ENCODE data around the gene DDX6. TPM values are rescaled to one million over a fixed set of nuclear protein-coding genes. Genes with fewer than 3 reads are reported as not detected.
"Not testable (repeated sequence)": the region's sequence is repeated elsewhere in the genome, so short reads cannot be mapped to it uniquely, and the experiment has no call there.

The DDX6 gene
- total RNA-seq, 1 donor from 2014 or later = 71.0 TPM

GRCh38 chr11:118744046-118744445, 46.9 kb downstream of the DDX6 start:
- DNase-seq (ENCODE audit: low read depth in 2 of 2) = no peak

GRCh38 chr11:118742304-118742703, 48.7 kb downstream of the DDX6 start:
- no peak for DNase-seq (ENCODE audit: low read depth in 2 of 2)

- DNase-seq (ENCODE audit: low read depth in 2 of 2) = no peak
Observed at GRCh38 chr11:118740892-118741291, 50.1 kb downstream of the DDX6 start.

- DNase-seq (ENCODE audit: low read depth in 2 of 2) = no peak
Observed at GRCh38 chr11:118735203-118735602, 55.8 kb downstream of the DDX6 start.

GRCh38 chr11:118734031-118734430, 56.9 kb downstream of the DDX6 start:
- DNase-seq (ENCODE audit: low read depth in 2 of 2) = no peak

GRCh38 chr11:118729753-118730152, 61.2 kb downstream of the DDX6 start:
- DNase-seq (ENCODE audit: low read depth in 2 of 2) = not testable (repeated sequence)

- DNase-seq (ENCODE audit: low read depth in 2 of 2) = not testable (repeated sequence)
Observed at GRCh38 chr11:118728112-118728511, 62.9 kb downstream of the DDX6 start.

- not testable (repeated sequence) for DNase-seq (ENCODE audit: low read depth in 2 of 2)
Observed at GRCh38 chr11:118727721-118728066, 63.3 kb downstream of the DDX6 start.

- DNase-seq (ENCODE audit: low read depth in 2 of 2) = not testable (repeated sequence)
Observed at GRCh38 chr11:118727001-118727720, 63.8 kb downstream of the DDX6 start.

GRCh38 chr11:118721478-118722015, 69.4 kb downstream of the DDX6 start:
- DNase-seq (ENCODE audit: low read depth in 2 of 2) = not testable (repeated sequence)

GRCh38 chr11:118720740-118721139, 70.2 kb downstream of the DDX6 start:
- DNase-seq (ENCODE audit: low read depth in 2 of 2) = not testable (repeated sequence)

GRCh38 chr11:118720078-118720477, 70.9 kb downstream of the DDX6 start:
- DNase-seq (ENCODE audit: low read depth in 2 of 2) = not testable (repeated sequence)

GRCh38 chr11:118718562-118718961, 72.4 kb downstream of the DDX6 start:
- DNase-seq (ENCODE audit: low read depth in 2 of 2) = not testable (repeated sequence)

- not testable (repeated sequence) for DNase-seq (ENCODE audit: low read depth in 2 of 2)
Observed at GRCh38 chr11:118717733-118718132, 73.2 kb downstream of the DDX6 start.

GRCh38 chr11:118717221-118717620, 73.7 kb downstream of the DDX6 start:
- not testable (repeated sequence) for DNase-seq (ENCODE audit: low read depth in 2 of 2)

GRCh38 chr11:118715837-118716260, 75.1 kb downstream of the DDX6 start:
- peak in 1 of 2 donors; percentile 22 for DNase-seq (ENCODE audit: low read depth in 2 of 2)

GRCh38 chr11:118715245-118715831, 75.6 kb downstream of the DDX6 start:
- DNase-seq (ENCODE audit: low read depth in 2 of 2) = no peak

- no peak for DNase-seq (ENCODE audit: low read depth in 2 of 2)
Observed at GRCh38 chr11:118714816-118715215, 76.1 kb downstream of the DDX6 start.

GRCh38 chr11:118714416-118714815, 76.5 kb downstream of the DDX6 start:
- not testable (repeated sequence) for DNase-seq (ENCODE audit: low read depth in 2 of 2)

GRCh38 chr11:118708296-118708695, 82.7 kb downstream of the DDX6 start:
- no peak for DNase-seq (ENCODE audit: low read depth in 2 of 2)

GRCh38 chr11:118706546-118706825, 84.5 kb downstream of the DDX6 start:
- DNase-seq (ENCODE audit: low read depth in 2 of 2) = no peak

- DNase-seq (ENCODE audit: low read depth in 2 of 2) = no peak
Observed at GRCh38 chr11:118705791-118706545, 85.0 kb downstream of the DDX6 start.
